SU-DHL-6 (cell line): ENCODE results near the gene ZMIZ1.

Experiments used
- H2AFZ ChIP-seq: fragments of 200-600 bp; sonication (generic); 2 replicates; pipeline ENCODE4 v1.6.1; 2014; ENCODE audit warnings: low read depth, mild to moderate bottlenecking, moderate library complexity, mixed read lengths, antibody characterized with exemption, low read length; ENCODE audit not compliant: severe bottlenecking
- H3F3A ChIP-seq: fragments of 200-600 bp; shearing (Covaris generic); 2 replicates; pipeline ENCODE4 v1.6.0; 2016; ENCODE audit warnings: antibody characterized with exemption, mild to moderate bottlenecking; ENCODE audit not compliant: insufficient read depth
- H3K27ac ChIP-seq: fragments of 200-600 bp; sonication (generic); 2 replicates; pipeline ENCODE4 v1.5.1; 2016; ENCODE audit warnings: low read depth, mild to moderate bottlenecking, low read length, moderate library complexity, mixed read lengths
- H3K27me3 ChIP-seq: fragments of 200-600 bp; sonication (generic), shearing (Covaris generic); 2 replicates; pipeline ENCODE4 v1.6.0; 2014; ENCODE audit warnings: mild to moderate bottlenecking, low read length
- H3K36me3 ChIP-seq: fragments of 200-600 bp; sonication (generic); 2 replicates; pipeline ENCODE4 v1.6.1; 2014; ENCODE audit warnings: mild to moderate bottlenecking, low read length, mixed read lengths
- H3K4me2 ChIP-seq: fragments of 300-600, 200-600 bp; shearing (Covaris generic), sonication (generic); 2 replicates; pipeline ENCODE4 v1.6.0; 2014; ENCODE audit warnings: low read length, low read depth, mild to moderate bottlenecking; ENCODE audit not compliant: poor library complexity, severe bottlenecking
- H3K4me3 ChIP-seq: fragments of 200-600 bp; sonication (generic); 2 replicates; pipeline ENCODE4 v1.5.1; 2014; ENCODE audit warnings: antibody characterized with exemption, low read length, mild to moderate bottlenecking, mixed read lengths; ENCODE audit not compliant: insufficient read depth, poor library complexity, severe bottlenecking
- H3K79me2 ChIP-seq: fragments of 200-600 bp; sonication (generic); 2 replicates; pipeline ENCODE4 v1.6.1; 2014; ENCODE audit warnings: mild to moderate bottlenecking, low read length, moderate library complexity; ENCODE audit not compliant: insufficient read depth
- H3K9ac ChIP-seq: fragments of 200-600 bp; sonication (generic); 2 replicates; pipeline ENCODE4 v1.7.0; 2014; ENCODE audit warnings: mild to moderate bottlenecking, low read length
- H3K9me2 ChIP-seq: fragments of 200-600 bp; sonication (generic); replicated peaks from 2 replicates; pipeline ENCODE4 v1.6.1; 2014; ENCODE audit warnings: low read length; ENCODE audit not compliant: insufficient read depth
- H3K9me3 ChIP-seq: fragments of 200-600 bp; sonication (generic); 2 replicates; pipeline ENCODE4 v1.6.1; 2014; ENCODE audit warnings: low read length, mixed read lengths; ENCODE audit not compliant: insufficient read depth
- H4K20me1 ChIP-seq: fragments of 200-600 bp; sonication (generic); 2 replicates; pipeline ENCODE4 v1.6.1; 2014; ENCODE audit warnings: low read depth, mild to moderate bottlenecking, antibody characterized with exemption, low read length, moderate library complexity, mixed read lengths
- EZH2phosphoT487 ChIP-seq: fragments of 200-600 bp; sonication (generic), shearing (Covaris generic); conservative IDR thresholded peaks from 2 replicates; pipeline ENCODE4 v1.6.1; 2018; ENCODE audit warnings: mild to moderate bottlenecking, antibody characterized with exemption, low read length, moderate library complexity, mixed read lengths
- TF ChIP-seq, protein P1 (sequence below): fragments of 200-600 bp; sonication (generic); IDR thresholded peaks from one replicate; pipeline ENCODE4 v1.5.1; 2017; ENCODE audit warnings: antibody characterized with exemption, mild to moderate bottlenecking, low read length, moderate library complexity; ENCODE audit not compliant: insufficient read depth, poor library complexity, severe bottlenecking

The ZMIZ1 gene

DNA sequence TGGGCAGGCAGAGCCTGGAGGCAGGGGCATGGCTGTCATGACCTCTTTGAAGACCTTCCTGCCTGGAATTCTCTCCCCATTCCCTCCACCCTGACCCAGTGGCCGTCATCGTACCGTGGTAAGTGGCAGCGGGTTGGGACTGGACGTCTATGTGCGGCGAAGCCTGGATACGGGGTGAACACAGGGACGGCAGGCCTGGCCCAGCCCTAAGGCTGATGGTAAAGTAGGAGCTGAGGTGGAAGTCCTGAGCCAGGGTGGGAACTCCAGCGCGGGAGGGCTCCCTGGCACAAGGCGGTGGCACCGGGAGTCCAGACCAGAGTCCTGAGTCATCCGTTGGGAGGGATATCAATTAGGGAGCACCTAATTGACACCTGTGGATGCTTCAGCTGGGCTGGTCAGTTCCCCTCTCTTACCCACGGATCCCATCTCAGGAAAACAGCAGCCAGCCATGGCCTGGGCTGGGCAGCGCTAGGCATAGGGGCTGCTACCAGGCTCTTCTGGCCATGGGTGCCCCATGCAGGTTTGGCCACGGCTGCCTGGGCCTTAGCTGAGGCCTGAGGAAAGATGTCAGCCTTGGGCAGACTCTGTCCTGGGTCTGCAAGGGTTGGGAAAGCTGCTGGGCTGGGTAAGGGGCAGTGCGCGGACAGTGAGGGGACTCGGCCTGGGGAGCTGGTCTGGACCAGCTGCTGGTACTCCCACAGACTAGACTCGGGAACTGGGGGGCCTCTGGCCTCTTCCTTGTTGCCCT is 281.8 kb downstream of the ZMIZ1 start:
- Histone ChIP-seq H3K79me2 (peaks cover 26% of the 10 kb centered on the region), H3K27me3 (no peaks in the 10 kb centered on the region), H3K27ac (no peak overlapping the region), H4K20me1 (peaks cover 16% of the 10 kb centered on the region; the same call in 1 of the 2 replicates), H3K9me2 (no peaks in the 10 kb centered on the region), H3K4me3 (no peak overlapping the region), H3K9me3 (no peaks in the 10 kb centered on the region), H3F3A (peaks cover 3% of the 10 kb centered on the region), H3K9ac (no peak overlapping the region), H3K4me2 (no peak overlapping the region), H3K36me3 (peaks cover 6% of the 10 kb centered on the region; the same call in 1 of the 2 replicates), H2AFZ (no peak overlapping the region)
- TF ChIP-seq, protein P1, sequence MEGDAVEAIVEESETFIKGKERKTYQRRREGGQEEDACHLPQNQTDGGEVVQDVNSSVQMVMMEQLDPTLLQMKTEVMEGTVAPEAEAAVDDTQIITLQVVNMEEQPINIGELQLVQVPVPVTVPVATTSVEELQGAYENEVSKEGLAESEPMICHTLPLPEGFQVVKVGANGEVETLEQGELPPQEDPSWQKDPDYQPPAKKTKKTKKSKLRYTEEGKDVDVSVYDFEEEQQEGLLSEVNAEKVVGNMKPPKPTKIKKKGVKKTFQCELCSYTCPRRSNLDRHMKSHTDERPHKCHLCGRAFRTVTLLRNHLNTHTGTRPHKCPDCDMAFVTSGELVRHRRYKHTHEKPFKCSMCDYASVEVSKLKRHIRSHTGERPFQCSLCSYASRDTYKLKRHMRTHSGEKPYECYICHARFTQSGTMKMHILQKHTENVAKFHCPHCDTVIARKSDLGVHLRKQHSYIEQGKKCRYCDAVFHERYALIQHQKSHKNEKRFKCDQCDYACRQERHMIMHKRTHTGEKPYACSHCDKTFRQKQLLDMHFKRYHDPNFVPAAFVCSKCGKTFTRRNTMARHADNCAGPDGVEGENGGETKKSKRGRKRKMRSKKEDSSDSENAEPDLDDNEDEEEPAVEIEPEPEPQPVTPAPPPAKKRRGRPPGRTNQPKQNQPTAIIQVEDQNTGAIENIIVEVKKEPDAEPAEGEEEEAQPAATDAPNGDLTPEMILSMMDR: no peak
- no peak for TF ChIP-seq EZH2phosphoT487

DNA sequence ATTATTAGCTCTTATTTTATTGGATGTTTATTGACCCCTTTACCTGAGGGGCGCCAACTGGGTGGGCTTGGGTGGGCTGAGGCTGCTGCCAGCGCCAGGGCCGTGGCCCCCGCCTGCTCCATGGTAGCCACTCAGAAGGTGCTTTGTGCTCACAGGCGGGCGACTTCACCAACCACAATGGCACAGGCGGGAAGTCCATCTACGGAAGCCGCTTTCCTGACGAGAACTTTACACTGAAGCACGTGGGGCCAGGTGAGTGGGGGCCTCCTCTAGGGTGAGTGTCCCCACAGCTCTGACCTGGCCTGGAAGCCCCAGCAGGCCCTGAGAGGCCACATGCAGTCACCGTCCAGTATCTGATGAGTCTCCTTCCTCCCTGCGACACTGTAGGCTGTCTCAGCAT is 282.6 kb downstream of the ZMIZ1 start:
- H3K4me3 ChIP-seq: no peak overlapping the region
- H3K9me2 ChIP-seq: no peaks in the 10 kb centered on the region
- H3K27me3 ChIP-seq: no peaks in the 10 kb centered on the region
- no peaks in the 10 kb centered on the region for H3K9me3 ChIP-seq
- H2AFZ ChIP-seq: no peak overlapping the region
- TF ChIP-seq, protein P1: no peak
- no peak for TF ChIP-seq EZH2phosphoT487
- H3K4me2 ChIP-seq: no peak overlapping the region
- peaks cover 3% of the 10 kb centered on the region for H3F3A ChIP-seq
- no peak overlapping the region for H3K9ac ChIP-seq
- H4K20me1 ChIP-seq: peaks cover 16% of the 10 kb centered on the region; the same call in 1 of the 2 replicates
- H3K36me3 ChIP-seq: peaks cover 6% of the 10 kb centered on the region; the same call in 1 of the 2 replicates
- H3K79me2 ChIP-seq: peaks cover 26% of the 10 kb centered on the region
- H3K27ac ChIP-seq: no peak overlapping the region

GRCh38 chr10:79352035-79352877 is 283.5 kb downstream of the ZMIZ1 start:
- no peak overlapping the region for H3K4me2 ChIP-seq
- no peak for TF ChIP-seq EZH2phosphoT487
- TF ChIP-seq, protein P1: no peak
- no peak overlapping the region for H3K4me3 ChIP-seq
- peaks cover 6% of the 10 kb centered on the region; the same call in 1 of the 2 replicates for H3K36me3 ChIP-seq
- no peaks in the 10 kb centered on the region; the same call in 1 of the 2 replicates for H3F3A ChIP-seq
- H3K27ac ChIP-seq: no peak overlapping the region
- peaks cover 16% of the 10 kb centered on the region; the same call in 1 of the 2 replicates for H4K20me1 ChIP-seq
- H3K79me2 ChIP-seq: peaks cover 26% of the 10 kb centered on the region
- H3K9ac ChIP-seq: no peak overlapping the region
- H3K27me3 ChIP-seq: no peaks in the 10 kb centered on the region
- no peak overlapping the region for H2AFZ ChIP-seq
- no peaks in the 10 kb centered on the region for H3K9me2 ChIP-seq
- no peaks in the 10 kb centered on the region for H3K9me3 ChIP-seq
